Cortex of kidney (tissue), 1 donor: ENCODE data around the gene SP2.

ENCODE experiments used
- DNase-seq: peaks from one replicate; lab custom pipeline; 2025; lab: John Stamatoyannopoulos, UW

Gene SP2

GRCh38 chr17:47973541-47973940 is 77.5 kb downstream of the SP2 start:
- DNase-seq, result no peak

- DNase-seq, result no peak
These were observed 79.3 kb downstream of the SP2 start for GRCh38 chr17:47975189-47975822.

- no peak for DNase-seq
These were observed 79.8 kb downstream of the SP2 start for GRCh38 chr17:47975823-47976205.

- DNase-seq, result no peak
These were observed 82.3 kb downstream of the SP2 start for GRCh38 chr17:47978324-47978723.
